HepG2 (cell line): Measurements from ENCODE around the gene WBP2NL. TPM values are rescaled to one million over a fixed set of nuclear protein-coding genes. Genes with fewer than 3 reads are reported as not detected.

Source experiments
- CERS6 ChIP-seq: sonication (generic); formaldehyde crosslinking; IDR thresholded peaks from 2 replicates; pipeline ENCODE4 v1.5.0; 2020; ENCODE audit warnings: missing genetic modification reagents
- DPF2 ChIP-seq: sonication (generic); formaldehyde crosslinking; IDR thresholded peaks from 2 replicates; pipeline ENCODE4 v1.4.0; 2020; ENCODE audit warnings: mild to moderate bottlenecking, low read depth, missing genetic modification reagents, borderline replicate concordance
- GATAD1 ChIP-seq: IDR thresholded peaks from 2 replicates; pipeline ENCODE4 v1.6.1; 2016; ENCODE audit warnings: missing genetic modification reagents, missing compliant biosample characterization
- KDM6A ChIP-seq: IDR thresholded peaks from 2 replicates; pipeline ENCODE4 v1.6.1; 2016; ENCODE audit warnings: low read depth
- KLF11 ChIP-seq: IDR thresholded peaks from 2 replicates; pipeline ENCODE4 v1.6.1; 2016; ENCODE audit warnings: missing compliant biosample characterization
- MATR3 ChIP-seq: sonication (generic); formaldehyde crosslinking; IDR thresholded peaks from 2 replicates; pipeline ENCODE4 v1.4.0; 2020; ENCODE audit warnings: missing genetic modification reagents
- POGZ ChIP-seq: sonication (generic); formaldehyde crosslinking; IDR thresholded peaks from 2 replicates; pipeline ENCODE4 v1.4.0; 2020; ENCODE audit warnings: mild to moderate bottlenecking, missing genetic modification reagents
- PPARG ChIP-seq: conservative IDR thresholded peaks from 2 replicates; pipeline ENCODE4 v1.6.1; 2016; ENCODE audit warnings: missing biosample characterization, missing genetic modification reagents
- RBFOX2 ChIP-seq: fragments of 200-400 bp; formaldehyde crosslinking; IDR thresholded peaks from 2 replicates; pipeline ENCODE4 v1.6.1; 2017; ENCODE audit warnings: low read depth, mild to moderate bottlenecking, low read length
- SMARCC2 ChIP-seq: fragments of 450-650 bp; IDR thresholded peaks from 2 replicates; pipeline ENCODE4 v1.6.1; 2017; ENCODE audit warnings: antibody characterized with exemption, mild to moderate bottlenecking
- TBX2 ChIP-seq: sonication (generic); formaldehyde crosslinking; IDR thresholded peaks from 2 replicates; pipeline ENCODE4 v1.5.0; 2020; ENCODE audit warnings: missing genetic modification reagents, mild to moderate bottlenecking, borderline replicate concordance
- TCF7L2 ChIP-seq: IDR thresholded peaks from 2 replicates; pipeline ENCODE4 v1.6.1; 2011; ENCODE audit warnings: mild to moderate bottlenecking, low read depth, low read length, moderate library complexity
- ZNF136 ChIP-seq: sonication (generic); formaldehyde crosslinking; IDR thresholded peaks from 2 replicates; pipeline ENCODE4 v1.8.1; 2022; ENCODE audit warnings: low read depth, mild to moderate bottlenecking, moderate library complexity, missing genetic modification reagents
- polyA plus RNA-seq, 8 experiments: library from polyadenylated mRNA; depleted of rRNA in 3 of 8; stranded (reverse) in 7 of 8; unstranded in 1 of 8; fragments of >200 nt; fragmentation: Illumina TruSeq in 4 of 8; extraction: Trizol in 4 of 8; gene quantifications; 2 replicates each; pipeline versions ENCODE4 v1.2.1 to v1.2.3, GENCODE V29; 2011 to 2016; ENCODE audit warnings: low read depth in 4 of 8, missing spikeins in 1 of 8, mixed read lengths in 1 of 8; ENCODE audit not compliant: insufficient read depth in 1 of 8
- total RNA-seq, 5 experiments: library from RNA; depleted of rRNA; stranded (reverse); fragments of >200 nt; fragmentation: Illumina TruSeq; extraction: Trizol; gene quantifications; 2 replicates each; pipeline ENCODE4 v1.2.3, GENCODE V29; 2016; ENCODE audit warnings: low read depth in 1 of 5
- TF ChIP-seq, protein P1 (sequence below): sonication (generic); formaldehyde crosslinking; IDR thresholded peaks from 2 replicates; pipeline ENCODE4 v1.4.0; 2020; ENCODE audit warnings: missing genetic modification reagents
- TF ChIP-seq, protein P2 (sequence below): sonication (generic); formaldehyde crosslinking; IDR thresholded peaks from 2 replicates; pipeline ENCODE4 v1.4.0; 2020; ENCODE audit warnings: missing genetic modification reagents
- TF ChIP-seq, protein P3 (sequence below): sonication (generic); formaldehyde crosslinking; IDR thresholded peaks from 2 replicates; pipeline ENCODE4 v1.8.1; 2023; ENCODE audit warnings: missing genetic modification reagents, inconsistent platforms, borderline replicate concordance
- TF ChIP-seq, protein P4 (sequence below): sonication (generic); formaldehyde crosslinking; IDR thresholded peaks from 2 replicates; pipeline ENCODE4 v1.4.0; 2020; ENCODE audit warnings: missing genetic modification reagents, mild to moderate bottlenecking, borderline replicate concordance

WBP2NL gene
- total and polyA plus RNA-seq, 2 of the 13 experiments (the other 11 are each of a cell fraction or from before 2014, with no cell fraction given), result not detected

DNA sequence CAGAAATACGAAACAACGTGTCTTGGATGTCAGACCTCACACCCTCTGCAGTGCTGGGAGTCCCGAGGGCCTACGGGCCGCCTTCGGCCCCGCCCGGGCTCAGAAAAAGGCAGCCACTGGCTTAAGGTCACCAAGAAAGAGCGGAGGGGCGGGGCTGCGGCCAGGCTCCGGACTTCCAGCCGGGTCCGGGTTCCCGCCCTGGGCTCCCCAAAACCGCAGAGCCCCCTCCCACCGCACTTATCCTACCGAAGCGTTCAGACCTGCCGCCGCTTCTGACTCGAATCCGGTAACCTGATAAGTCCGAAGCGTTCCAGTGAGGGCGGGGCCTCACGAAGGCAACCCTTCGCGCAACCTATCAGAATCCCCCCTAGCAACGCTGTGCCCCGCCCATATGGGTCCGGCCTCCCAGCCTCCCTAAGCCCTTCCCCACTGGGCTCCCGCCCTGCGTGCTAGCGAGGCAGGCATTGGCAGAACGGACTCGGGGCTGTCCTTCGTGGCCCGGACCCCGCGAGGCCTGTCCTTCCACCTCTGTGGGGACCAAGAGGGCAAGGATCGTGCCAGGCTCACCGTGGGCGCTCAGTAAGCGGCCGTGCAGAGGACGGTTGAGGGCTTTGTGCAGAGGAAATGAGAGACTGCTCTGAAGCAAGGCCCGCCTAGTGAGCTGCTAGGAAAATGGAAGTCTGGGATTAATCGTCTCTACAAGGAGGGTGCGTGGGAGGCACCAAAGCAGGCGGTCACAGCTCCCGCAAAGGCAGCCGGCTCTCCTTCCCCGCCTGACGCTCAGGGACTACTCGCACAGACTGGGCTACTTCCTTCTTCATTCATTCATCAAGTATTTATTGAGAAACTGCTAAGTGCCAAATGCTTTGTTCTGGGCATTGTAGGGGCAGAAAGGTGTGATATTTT, 72.2 kb downstream of the WBP2NL start, which contains the start of gene NAGA (continued):
- TF ChIP-seq, protein P1, sequence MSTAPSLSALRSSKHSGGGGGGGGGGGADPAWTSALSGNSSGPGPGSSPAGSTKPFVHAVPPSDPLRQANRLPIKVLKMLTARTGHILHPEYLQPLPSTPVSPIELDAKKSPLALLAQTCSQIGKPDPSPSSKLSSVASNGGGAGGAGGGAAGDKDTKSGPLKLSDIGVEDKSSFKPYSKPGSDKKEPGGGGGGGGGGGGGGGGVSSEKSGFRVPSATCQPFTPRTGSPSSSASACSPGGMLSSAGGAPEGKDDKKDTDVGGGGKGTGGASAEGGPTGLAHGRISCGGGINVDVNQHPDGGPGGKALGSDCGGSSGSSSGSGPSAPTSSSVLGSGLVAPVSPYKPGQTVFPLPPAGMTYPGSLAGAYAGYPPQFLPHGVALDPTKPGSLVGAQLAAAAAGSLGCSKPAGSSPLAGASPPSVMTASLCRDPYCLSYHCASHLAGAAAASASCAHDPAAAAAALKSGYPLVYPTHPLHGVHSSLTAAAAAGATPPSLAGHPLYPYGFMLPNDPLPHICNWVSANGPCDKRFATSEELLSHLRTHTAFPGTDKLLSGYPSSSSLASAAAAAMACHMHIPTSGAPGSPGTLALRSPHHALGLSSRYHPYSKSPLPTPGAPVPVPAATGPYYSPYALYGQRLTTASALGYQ (CRISPR knock-in tag), result 0 out of 2 replicates have a peak, but pooled peaks have one; percentile 32
- peak; percentile 87 for TF ChIP-seq GATAD1 (CRISPR knock-in tag)
- TF ChIP-seq CERS6 (CRISPR knock-in tag), result no peak
- no peak for TF ChIP-seq KDM6A
- TF ChIP-seq MATR3 (CRISPR knock-in tag), result no peak
- TF ChIP-seq KLF11 (CRISPR knock-in tag), result peak; percentile 64; the same call in 1 of the 2 replicates
- TF ChIP-seq PPARG (CRISPR knock-in tag), result peak; percentile 41
- TF ChIP-seq SMARCC2, result no peak
- TF ChIP-seq, protein P2, sequence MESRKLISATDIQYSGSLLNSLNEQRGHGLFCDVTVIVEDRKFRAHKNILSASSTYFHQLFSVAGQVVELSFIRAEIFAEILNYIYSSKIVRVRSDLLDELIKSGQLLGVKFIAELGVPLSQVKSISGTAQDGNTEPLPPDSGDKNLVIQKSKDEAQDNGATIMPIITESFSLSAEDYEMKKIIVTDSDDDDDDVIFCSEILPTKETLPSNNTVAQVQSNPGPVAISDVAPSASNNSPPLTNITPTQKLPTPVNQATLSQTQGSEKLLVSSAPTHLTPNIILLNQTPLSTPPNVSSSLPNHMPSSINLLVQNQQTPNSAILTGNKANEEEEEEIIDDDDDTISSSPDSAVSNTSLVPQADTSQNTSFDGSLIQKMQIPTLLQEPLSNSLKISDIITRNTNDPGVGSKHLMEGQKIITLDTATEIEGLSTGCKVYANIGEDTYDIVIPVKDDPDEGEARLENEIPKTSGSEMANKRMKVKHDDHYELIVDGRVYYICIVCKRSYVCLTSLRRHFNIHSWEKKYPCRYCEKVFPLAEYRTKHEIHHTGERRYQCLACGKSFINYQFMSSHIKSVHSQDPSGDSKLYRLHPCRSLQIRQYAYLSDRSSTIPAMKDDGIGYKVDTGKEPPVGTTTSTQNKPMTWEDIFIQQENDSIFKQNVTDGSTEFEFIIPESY, result no peak
- no peak for TF ChIP-seq TCF7L2
- TF ChIP-seq ZNF136 (CRISPR knock-in tag), result 0 out of 2 replicates have a peak, but pooled peaks have one; percentile 83
- TF ChIP-seq RBFOX2, result peak; percentile 82
- TF ChIP-seq DPF2 (CRISPR knock-in tag), result no peak
- TF ChIP-seq, protein P3, sequence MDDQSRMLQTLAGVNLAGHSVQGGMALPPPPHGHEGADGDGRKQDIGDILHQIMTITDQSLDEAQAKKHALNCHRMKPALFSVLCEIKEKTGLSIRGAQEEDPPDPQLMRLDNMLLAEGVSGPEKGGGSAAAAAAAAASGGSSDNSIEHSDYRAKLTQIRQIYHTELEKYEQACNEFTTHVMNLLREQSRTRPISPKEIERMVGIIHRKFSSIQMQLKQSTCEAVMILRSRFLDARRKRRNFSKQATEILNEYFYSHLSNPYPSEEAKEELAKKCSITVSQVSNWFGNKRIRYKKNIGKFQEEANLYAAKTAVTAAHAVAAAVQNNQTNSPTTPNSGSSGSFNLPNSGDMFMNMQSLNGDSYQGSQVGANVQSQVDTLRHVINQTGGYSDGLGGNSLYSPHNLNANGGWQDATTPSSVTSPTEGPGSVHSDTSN (CRISPR knock-in tag), result no peak
- TF ChIP-seq, protein P4, sequence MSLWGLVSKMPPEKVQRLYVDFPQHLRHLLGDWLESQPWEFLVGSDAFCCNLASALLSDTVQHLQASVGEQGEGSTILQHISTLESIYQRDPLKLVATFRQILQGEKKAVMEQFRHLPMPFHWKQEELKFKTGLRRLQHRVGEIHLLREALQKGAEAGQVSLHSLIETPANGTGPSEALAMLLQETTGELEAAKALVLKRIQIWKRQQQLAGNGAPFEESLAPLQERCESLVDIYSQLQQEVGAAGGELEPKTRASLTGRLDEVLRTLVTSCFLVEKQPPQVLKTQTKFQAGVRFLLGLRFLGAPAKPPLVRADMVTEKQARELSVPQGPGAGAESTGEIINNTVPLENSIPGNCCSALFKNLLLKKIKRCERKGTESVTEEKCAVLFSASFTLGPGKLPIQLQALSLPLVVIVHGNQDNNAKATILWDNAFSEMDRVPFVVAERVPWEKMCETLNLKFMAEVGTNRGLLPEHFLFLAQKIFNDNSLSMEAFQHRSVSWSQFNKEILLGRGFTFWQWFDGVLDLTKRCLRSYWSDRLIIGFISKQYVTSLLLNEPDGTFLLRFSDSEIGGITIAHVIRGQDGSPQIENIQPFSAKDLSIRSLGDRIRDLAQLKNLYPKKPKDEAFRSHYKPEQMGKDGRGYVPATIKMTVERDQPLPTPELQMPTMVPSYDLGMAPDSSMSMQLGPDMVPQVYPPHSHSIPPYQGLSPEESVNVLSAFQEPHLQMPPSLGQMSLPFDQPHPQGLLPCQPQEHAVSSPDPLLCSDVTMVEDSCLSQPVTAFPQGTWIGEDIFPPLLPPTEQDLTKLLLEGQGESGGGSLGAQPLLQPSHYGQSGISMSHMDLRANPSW (CRISPR knock-in tag), result no peak
- TF ChIP-seq TBX2 (CRISPR knock-in tag), result peak; percentile 78
- TF ChIP-seq POGZ (CRISPR knock-in tag), result peak; percentile 90
